Testis (tissue), 2 donors: ENCODE measurements around the gene RPTOR.

ENCODE experiments used
- CTCF ChIP-seq, 3 experiments: fragments of 450-650 bp in 2 of 3; fragments of 200-600 bp in 1 of 3; sonication (generic) in 1 of 3; IDR thresholded peaks; one replicate each; pipeline ENCODE4 v1.5.1; 2016 to 2019; ENCODE audit warnings: antibody characterized with exemption in 3 of 3, mild to moderate bottlenecking in 2 of 3, moderate library complexity in 1 of 3
- POLR2A ChIP-seq: fragments of 450-650 bp; IDR thresholded peaks from one replicate; pipeline ENCODE4 v1.6.1; 2017; ENCODE audit warnings: antibody characterized with exemption, mild to moderate bottlenecking, moderate library complexity

GRCh38 chr17:80665792-80666191 is 121.2 kb downstream of the RPTOR start:
- TF ChIP-seq POLR2A (no peak), CTCF (IDR thresholded peaks at IDR 0.05) (no peak)
